ENCODE results near the gene EGR1.

DNA sequence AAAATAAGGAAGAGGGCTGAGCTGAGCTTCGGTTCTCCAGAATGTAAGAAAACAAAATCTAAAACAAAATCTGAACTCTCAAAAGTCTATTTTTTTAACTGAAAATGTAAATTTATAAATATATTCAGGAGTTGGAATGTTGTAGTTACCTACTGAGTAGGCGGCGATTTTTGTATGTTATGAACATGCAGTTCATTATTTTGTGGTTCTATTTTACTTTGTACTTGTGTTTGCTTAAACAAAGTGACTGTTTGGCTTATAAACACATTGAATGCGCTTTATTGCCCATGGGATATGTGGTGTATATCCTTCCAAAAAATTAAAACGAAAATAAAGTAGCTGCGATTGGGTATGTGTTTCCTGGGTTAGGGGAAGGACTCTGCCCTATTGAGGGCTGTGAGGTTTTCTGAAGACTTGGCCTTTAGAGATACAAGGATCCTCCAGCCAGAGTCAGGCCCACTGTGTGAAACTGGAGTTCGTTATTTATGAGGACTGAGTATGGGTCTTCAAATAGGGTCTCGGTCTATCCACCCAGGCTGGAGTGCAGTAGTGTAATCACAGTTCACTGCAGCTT, 3.8 kb downstream of the EGR1 start:
- TF ChIP-seq GATA3 (IDR thresholded peaks at IDR 0.05; ENCODE audit: low read depth, low read length) (no peak), GATA2 (IDR thresholded peaks at IDR 0.05; ENCODE audit: low read depth, low read length) (no peak)

All from SH-SY5Y (cell line).